ENCODE results near the gene ANKMY1. TPM values are rescaled to one million over a fixed set of nuclear protein-coding genes. Genes with fewer than 3 reads are reported as not detected.

Gene ANKMY1
- total RNA-seq, 1 experiment from 2014 or later: 85.7 TPM

DNA sequence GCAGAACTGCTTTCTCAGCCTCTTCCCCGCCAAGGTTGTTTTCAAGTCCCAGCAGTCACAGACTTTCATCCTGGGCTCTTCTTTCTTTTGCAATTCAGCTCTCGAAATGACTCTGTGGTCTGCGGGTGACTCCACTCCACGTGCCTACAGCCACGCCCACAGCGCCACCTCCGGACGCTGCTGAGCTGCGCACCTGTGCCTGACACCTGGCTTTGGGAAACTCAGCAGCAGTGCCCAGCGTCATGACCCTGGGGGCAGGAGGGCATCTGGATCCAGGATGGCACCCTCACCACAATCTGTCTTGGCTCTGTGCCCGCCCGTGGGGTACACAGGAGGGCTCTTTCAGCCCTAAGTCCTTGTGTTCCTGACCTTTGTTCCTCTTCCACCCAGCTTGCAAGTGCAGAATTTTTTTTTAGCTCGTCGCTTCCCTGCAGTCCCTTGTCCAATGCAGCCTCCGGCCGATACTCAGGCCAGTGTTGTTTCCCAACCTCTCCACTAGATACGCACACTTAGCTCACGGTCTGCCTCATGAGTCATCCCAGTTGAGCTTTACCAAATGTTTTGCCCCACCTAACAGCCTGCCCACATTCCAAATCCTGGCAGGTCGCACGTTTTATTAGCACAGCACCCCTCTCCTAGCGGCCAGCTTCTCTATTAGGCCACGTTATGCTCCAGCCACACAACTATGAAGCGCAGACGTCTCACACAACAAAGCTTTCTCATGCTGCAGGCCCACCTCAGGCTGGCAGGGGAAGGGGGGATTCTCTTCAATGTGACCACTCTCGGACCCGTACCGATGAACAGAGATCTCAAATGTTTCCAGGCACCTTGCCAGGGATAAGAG, 22.2 kb upstream of the ANKMY1 start:
- Histone ChIP-seq H3F3A (ENCODE audit: insufficient read depth, low read depth) (peaks cover 54% of the 10 kb centered on the region), H3K4me1 (replicated peaks; ENCODE audit: insufficient read depth) (peaks cover 60% of the 10 kb centered on the region), H3K27me3 (ENCODE audit: insufficient read depth, low read depth) (no peaks in the 10 kb centered on the region), H3K36me3 (ENCODE audit: low read depth) (peaks cover 9% of the 10 kb centered on the region), H3K9me3 (ENCODE audit: insufficient read depth, low read depth) (no peaks in the 10 kb centered on the region), H2AFZ (no peak overlapping the region), H3K4me3 (peak overlapping the region; percentile 46; the same call in 1 of the 2 replicates), H4K20me1 (ENCODE audit: insufficient read depth) (peaks cover 59% of the 10 kb centered on the region), H3K27ac (peak overlapping the region; percentile 98), H3K4me2 (peak overlapping the region; percentile 83), H3K79me2 (ENCODE audit: low read depth) (peaks cover 82% of the 10 kb centered on the region), H3K9me2 (ENCODE audit: insufficient read depth) (no peaks in the 10 kb centered on the region)
- intact Hi-C loops (cut with micrococcal nuclease; ENCODE audit: unreplicated experiment): loop anchor here (1.0 kb wide), 2 partner anchors 14 to 19 kb away; no protein-coding TSS in a partner anchor
- BruUV-seq (replicated peaks): no TSS peak
- peak; percentile 97 to 99 for DNase-seq
- no peak for TF ChIP-seq EZH2 (IDR thresholded peaks at IDR 0.05; ENCODE audit: low read depth)
- TF ChIP-seq, protein P1, sequence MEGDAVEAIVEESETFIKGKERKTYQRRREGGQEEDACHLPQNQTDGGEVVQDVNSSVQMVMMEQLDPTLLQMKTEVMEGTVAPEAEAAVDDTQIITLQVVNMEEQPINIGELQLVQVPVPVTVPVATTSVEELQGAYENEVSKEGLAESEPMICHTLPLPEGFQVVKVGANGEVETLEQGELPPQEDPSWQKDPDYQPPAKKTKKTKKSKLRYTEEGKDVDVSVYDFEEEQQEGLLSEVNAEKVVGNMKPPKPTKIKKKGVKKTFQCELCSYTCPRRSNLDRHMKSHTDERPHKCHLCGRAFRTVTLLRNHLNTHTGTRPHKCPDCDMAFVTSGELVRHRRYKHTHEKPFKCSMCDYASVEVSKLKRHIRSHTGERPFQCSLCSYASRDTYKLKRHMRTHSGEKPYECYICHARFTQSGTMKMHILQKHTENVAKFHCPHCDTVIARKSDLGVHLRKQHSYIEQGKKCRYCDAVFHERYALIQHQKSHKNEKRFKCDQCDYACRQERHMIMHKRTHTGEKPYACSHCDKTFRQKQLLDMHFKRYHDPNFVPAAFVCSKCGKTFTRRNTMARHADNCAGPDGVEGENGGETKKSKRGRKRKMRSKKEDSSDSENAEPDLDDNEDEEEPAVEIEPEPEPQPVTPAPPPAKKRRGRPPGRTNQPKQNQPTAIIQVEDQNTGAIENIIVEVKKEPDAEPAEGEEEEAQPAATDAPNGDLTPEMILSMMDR (conservative IDR thresholded peaks at IDR 0.05): peak; percentile 97
- ChIA-PET POLR2A (ENCODE audit: unreplicated experiment) (interaction anchor here (0.5 to 1.4 kb wide), 9 partner anchors 14 to 1355 kb away, joined by 3 to 24 read pairs (median 4); no protein-coding TSS in a partner anchor), CTCF (interaction anchor here (0.5 to 2.0 kb wide), 9 partner anchors 8 to 346 kb away, joined by 3 to 34 read pairs (median 4); no protein-coding TSS in a partner anchor)

DNA sequence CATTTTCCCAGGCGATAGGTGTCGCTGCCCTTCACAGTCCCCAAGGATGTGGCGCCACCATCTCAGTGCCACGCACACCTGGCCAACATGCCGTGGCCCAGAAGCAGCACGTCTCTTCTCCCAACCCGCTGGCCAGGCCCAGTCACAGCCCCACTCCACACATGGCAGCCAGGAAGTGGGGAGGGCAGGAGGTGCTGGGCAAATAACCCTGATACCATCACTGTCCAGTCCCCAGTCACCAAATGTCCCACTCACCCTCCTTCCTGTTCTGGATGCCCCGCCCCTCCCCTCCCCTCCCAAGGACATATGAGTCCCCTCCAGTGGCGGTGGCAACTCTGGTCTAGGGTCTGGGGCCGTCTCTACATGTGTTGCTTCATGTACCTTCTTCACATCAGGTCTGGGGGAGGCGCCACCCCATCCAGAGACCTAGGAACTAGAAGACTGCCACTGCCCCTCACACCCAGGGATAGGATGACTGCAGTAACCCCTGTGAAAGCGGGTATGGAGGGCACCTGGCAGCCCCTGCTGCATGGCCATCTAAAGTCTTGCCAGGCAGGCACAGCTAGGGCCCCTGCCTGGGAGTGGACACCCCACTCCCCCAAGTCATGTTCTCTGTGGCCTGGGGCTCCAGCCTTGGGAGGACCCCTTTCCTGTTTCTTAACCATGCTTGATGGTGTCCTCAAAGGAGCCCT, 21.4 kb upstream of the ANKMY1 start:
- H3K36me3 ChIP-seq (ENCODE audit: low read depth): peaks cover 9% of the 10 kb centered on the region
- H3K27me3 ChIP-seq (ENCODE audit: insufficient read depth, low read depth): no peaks in the 10 kb centered on the region
- H3K4me1 ChIP-seq (replicated peaks; ENCODE audit: insufficient read depth): peaks cover 52% of the 10 kb centered on the region
- no peak for DNase-seq
- H3K27ac ChIP-seq: peak overlapping the region; percentile 98
- ChIA-PET POLR2A (ENCODE audit: unreplicated experiment) (interaction anchor here (0.7 to 1.4 kb wide), 3 partner anchors 13 to 18 kb away, joined by 7 to 24 read pairs (median 8); no protein-coding TSS in a partner anchor), CTCF (interaction anchor here (0.6 to 2.0 kb wide), 5 partner anchors 11 to 122 kb away, joined by 3 to 34 read pairs (median 4); no protein-coding TSS in a partner anchor)
- H2AFZ ChIP-seq: no peak overlapping the region
- H3K9me3 ChIP-seq (ENCODE audit: insufficient read depth, low read depth): no peaks in the 10 kb centered on the region
- peak overlapping the region; percentile 46; the same call in 1 of the 2 replicates for H3K4me3 ChIP-seq
- TF ChIP-seq EZH2 (IDR thresholded peaks at IDR 0.05; ENCODE audit: low read depth): no peak
- TF ChIP-seq, protein P1 (conservative IDR thresholded peaks at IDR 0.05): no peak
- no peaks in the 10 kb centered on the region for H3K9me2 ChIP-seq (ENCODE audit: insufficient read depth)
- H3K4me2 ChIP-seq: peak overlapping the region; percentile 83
- H4K20me1 ChIP-seq (ENCODE audit: insufficient read depth): peaks cover 63% of the 10 kb centered on the region
- peaks cover 74% of the 10 kb centered on the region for H3K79me2 ChIP-seq (ENCODE audit: low read depth)
- H3F3A ChIP-seq (ENCODE audit: insufficient read depth, low read depth): peaks cover 51% of the 10 kb centered on the region
- intact Hi-C loops (cut with micrococcal nuclease; ENCODE audit: unreplicated experiment): loop anchor here (1.0 kb wide), 2 partner anchors 13 to 18 kb away; no protein-coding TSS in a partner anchor
- no TSS peak for BruUV-seq (replicated peaks)

DNA sequence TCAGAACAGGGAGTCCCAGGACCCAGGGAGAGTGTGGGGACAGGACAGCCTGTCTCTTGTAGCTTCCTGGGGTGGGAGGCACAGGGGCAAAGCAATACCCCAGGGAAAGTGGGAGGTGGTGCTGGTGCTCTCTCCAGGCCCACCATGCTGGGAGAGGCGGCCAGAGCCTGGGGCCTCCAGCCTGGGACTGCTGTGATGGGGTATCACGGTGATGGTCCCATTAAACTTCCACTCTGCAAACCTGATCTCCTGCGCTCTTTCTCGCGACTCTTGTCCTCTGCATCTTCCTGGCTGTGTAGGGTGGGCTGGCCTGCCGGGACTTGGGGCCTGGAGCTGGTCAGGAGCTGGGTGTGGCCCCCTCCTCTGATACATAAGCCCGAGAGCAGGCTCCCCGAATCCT, 20.7 kb upstream of the ANKMY1 start:
- Histone ChIP-seq H3K36me3 (ENCODE audit: low read depth) (peaks cover 9% of the 10 kb centered on the region), H4K20me1 (ENCODE audit: insufficient read depth) (peaks cover 71% of the 10 kb centered on the region), H3K9me3 (ENCODE audit: insufficient read depth, low read depth) (no peaks in the 10 kb centered on the region), H3K79me2 (ENCODE audit: low read depth) (peaks cover 67% of the 10 kb centered on the region), H3K4me2 (peak overlapping the region; percentile 83), H3K27ac (peak overlapping the region; percentile 98), H3K4me3 (peak overlapping the region; percentile 46; the same call in 1 of the 2 replicates), H3F3A (ENCODE audit: insufficient read depth, low read depth) (peaks cover 51% of the 10 kb centered on the region), H3K27me3 (ENCODE audit: insufficient read depth, low read depth) (no peaks in the 10 kb centered on the region), H3K9me2 (ENCODE audit: insufficient read depth) (no peaks in the 10 kb centered on the region), H2AFZ (no peak overlapping the region), H3K4me1 (replicated peaks; ENCODE audit: insufficient read depth) (peaks cover 51% of the 10 kb centered on the region)
- DNase-seq: no peak
- TF ChIP-seq, protein P1 (conservative IDR thresholded peaks at IDR 0.05): no peak
- no peak for TF ChIP-seq EZH2 (IDR thresholded peaks at IDR 0.05; ENCODE audit: low read depth)
- POLR2A ChIA-PET (ENCODE audit: unreplicated experiment): interaction anchor here (0.5 to 0.7 kb wide), 2 partner anchors 9 to 13 kb away, joined by 3 to 7 read pairs; no protein-coding TSS in a partner anchor
- BruUV-seq (replicated peaks): no TSS peak
- CTCF ChIA-PET: no interaction called here
- intact Hi-C loops (cut with micrococcal nuclease; ENCODE audit: unreplicated experiment): no loop called here
